SKM-1 treated with dmso at 0.1 percent for 144 hours (cell line): Measurements from ENCODE around the gene IDH3A.

Experiments used
- DNase-seq: peaks from one replicate; lab custom pipeline; 2025; ENCODE audit not compliant: unreplicated experiment; lab: John Stamatoyannopoulos, UW

The IDH3A gene

GRCh38 chr15:78216276-78217104 lies 67.3 kb downstream of the IDH3A start:
- no peak for DNase-seq

GRCh38 chr15:78220713-78221112 lies 71.6 kb downstream of the IDH3A start:
- DNase-seq: no peak
